HG03139 (cell line): ENCODE measurements around the gene CATSPERD.
A peak's percentile ranks its signal among the peaks of the same experiment; 100 is the strongest.

Experiments
- ATAC-seq: cut with Tn5 transposase; IDR thresholded peaks from one replicate; pipeline ENCODE4 v1.9.1; 2021; ENCODE audit not compliant: unreplicated experiment

Gene CATSPERD

DNA sequence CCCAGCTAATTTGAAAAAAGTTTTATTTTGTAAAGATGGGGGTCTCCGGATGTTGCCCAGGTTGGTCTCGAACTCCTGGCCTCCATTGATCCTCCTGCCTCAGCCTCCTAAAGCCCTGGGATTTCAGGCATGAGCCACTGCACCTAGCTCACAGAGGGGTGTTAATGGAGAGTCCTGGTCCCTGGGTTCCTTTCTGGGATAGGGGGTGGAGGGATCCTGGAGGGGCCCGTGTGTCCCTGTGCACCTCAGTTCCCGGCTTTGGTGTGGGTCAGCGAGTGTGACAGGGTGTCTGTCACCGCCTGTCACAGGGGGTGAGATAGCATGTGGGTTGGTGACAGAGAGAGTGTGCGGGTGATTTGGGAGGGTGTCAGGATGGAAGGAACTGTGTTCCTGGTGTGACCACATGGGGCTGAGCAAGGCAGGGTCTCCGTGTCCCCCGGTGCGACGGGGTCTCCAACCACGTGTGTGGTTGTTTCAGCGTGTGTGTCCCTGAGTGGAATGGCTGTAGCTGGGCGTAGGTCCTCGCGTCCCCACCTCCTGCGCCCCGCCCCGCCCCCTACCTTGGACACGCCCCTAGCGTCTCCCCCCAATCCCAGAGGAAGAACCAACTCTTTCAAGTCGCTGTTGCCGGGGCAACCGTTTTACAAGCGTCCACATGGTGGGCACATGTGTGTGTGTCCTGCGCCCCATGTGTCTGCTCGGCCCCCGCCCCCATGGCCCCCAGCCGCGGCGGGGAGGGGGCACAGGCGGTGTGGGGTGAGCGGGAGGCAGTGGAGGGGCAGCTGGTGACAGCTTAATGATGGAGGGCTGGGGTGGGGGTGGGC is 81.6 kb downstream of the CATSPERD start:
- no peak for ATAC-seq

DNA sequence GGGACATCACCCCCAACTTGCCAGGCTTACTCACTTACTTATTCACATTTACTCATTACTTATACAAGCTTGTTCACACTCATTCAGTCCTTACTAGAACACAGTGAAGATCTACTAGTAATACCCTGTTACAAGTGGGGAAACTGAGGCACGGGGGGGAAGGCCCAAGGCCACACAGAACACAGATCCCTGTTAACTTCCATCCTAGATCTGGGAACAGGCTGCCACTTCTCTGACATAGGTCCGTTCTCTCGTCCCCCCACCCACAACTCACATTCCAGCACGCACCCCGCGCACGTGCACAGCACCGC is 83.0 kb downstream of the CATSPERD start:
- ATAC-seq, result no peak

DNA sequence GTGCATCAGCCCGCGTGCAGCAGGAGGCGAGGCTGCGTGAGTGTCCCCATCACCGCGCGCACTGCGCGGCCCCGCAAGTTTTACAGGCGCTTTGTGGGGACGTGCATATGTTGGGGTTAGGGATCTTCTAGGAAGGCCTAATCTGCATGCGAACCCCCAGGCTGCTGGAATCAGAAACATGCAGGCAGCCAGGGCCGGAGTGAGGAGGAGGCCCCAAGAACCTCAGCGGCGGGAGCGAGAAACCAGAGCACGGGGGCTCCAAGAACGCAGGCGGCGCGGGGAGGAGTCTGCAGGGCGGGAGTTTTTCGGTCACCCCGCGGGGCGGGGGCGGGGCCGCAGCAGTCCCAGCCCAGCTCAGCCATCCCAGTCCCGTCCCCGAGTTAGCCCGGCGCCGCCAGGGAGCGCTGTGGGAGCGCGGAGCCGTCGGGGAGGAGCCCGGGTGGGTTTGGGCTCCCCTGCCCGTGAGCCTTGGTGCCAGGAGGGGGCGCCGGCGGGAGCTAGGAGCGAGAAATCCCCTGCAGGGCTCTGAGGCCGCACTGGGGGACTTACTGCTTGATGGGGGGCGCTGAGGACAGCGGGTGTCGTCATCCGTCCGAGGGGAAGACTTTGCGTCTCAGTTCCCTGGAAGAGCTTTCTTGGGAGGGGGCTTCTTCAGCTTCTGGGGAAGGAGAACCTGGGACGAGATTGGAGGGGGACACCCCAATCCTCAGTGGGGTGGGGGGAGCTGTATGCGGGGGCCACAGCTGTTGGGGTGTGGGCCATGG is 83.5 kb downstream of the CATSPERD start:
- ATAC-seq, result peak; percentile 76

DNA sequence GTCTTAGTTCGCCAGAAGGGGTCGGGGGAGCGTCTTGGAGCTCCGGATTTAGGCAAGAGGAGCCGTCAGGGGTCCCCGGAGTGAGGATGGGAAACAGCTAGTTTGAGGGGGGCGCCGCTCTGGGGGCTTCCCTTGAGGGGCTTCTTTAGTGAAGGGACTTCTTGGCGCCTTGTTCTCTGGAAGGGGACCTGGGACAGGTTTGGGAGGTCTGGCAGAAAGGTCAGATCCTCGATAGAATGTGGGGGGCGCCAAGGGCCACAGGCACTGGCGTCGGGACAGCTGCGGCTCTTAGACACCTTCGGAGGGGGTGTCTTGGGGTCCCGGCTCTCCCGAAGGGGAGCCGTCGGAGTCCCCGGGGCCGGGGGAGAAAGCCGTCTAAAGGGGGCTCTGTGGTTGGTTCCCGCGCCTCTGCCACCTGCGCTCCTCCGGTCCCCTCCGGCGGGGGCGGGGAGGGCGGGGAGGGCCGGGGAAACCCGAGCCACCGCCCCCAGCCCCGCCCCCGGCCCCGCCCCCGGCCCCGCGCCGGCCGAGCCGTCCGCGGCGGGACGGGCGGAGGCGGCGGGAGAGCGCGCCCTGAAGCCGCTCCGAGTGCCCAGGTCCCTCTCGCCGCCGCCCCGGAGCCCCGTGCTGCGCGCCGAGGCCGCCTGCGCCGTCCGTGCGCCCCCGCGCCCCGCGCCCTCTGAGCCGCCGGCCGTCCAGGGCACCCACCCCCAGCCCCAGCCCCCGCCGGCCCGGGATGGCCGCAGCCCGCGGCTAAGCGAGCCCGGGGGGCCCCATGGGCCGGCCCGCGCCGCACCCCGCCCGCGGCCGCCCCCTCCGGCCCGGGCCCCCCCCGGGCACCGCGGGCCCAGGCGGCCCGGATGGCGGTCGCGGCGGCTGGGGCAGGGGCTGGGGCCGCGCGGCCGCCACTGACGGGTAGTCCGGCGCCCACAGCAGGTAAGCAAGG is 84.4 kb downstream of the CATSPERD start, which contains the start of gene NRTN:
Gene NRTN, plus strand, starts transcription at position 552 of the 946 bp plus-strand sequence. CDS start 19,099 bp downstream, outside the sequence.
- no peak for ATAC-seq

- no peak for ATAC-seq
Measured at GRCh38 chr19:5805462-5806132, 85.2 kb downstream of the CATSPERD start.

DNA sequence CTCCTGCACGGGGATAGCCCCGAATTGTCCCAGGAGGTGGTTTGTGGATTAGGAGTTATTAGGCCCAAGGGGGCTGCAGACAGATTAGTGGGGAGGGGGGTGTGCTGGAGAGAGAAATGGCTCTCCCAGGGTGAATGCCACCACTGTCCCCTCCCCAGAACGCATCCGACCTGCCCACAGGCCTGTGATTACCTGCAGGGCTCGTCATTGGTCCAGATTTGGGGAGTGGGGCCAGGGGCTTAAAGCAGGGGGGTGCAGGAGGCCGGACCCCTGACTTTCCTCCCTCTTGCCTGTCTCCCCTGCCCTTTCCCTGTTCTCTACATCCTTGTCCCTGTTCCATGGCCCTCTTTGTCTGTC is 85.7 kb downstream of the CATSPERD start:
- ATAC-seq, result no peak

DNA sequence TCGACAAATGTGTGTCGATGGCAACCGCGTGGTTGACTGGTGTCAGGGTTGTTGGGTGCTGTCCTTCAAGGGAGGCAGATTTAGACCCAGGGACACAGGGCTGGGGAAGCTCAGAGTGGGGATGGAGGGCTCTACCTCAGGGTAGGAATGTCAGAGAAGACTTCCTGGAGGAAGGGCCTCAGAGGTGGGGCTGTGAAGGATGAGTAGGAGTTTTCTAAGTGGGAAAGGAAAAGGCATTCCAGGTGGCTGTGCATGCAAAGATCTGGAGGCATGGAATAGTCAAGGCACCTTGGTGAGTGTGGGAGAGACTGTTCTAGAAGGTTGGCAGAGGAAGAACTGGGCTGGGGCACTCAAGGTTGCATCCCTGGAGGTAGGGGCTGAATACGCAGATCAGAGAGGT is 86.5 kb downstream of the CATSPERD start:
- ATAC-seq, result no peak

DNA sequence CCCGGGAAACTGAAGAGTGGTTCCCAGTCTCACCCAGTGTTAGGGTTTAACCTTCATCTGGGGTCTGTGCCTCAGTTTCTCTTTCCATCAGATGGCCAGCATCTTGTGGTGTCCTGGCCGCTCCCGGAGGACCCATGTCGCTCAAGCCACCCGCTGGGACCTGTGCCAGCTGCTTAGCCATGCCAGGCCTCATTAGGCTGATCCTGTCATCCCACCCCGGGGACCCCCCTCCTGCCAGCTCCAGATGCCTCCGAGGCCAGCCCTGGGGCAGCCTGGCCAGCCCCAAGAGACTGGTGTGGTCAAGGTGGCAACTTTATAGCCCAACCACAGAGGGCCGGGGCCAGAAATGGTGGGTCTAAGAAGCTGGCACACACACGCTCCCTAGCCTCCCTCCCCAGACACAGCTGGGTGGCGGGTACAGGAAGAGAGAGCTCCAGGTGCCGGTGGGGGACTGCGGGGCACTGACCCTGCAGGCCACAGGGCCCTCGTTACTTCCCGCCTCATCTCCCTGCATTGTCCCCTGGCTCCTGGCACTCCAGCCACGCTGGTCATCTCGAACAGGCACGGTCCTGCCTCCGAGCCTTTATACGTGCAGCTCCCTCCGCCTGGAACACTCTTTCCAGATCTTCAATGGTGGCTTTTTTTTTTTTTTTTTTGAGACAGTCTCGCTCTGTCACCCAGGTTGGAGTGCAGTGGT is 87.8 kb downstream of the CATSPERD start:
- ATAC-seq, result no peak

GRCh38 chr19:5809053-5809452 is 88.6 kb downstream of the CATSPERD start:
- ATAC-seq, result no peak

GRCh38 chr19:5809469-5809868 is 89.0 kb downstream of the CATSPERD start:
- ATAC-seq, result no peak

GRCh38 chr19:5811117-5811516 is 90.7 kb downstream of the CATSPERD start:
- ATAC-seq, result no peak

- no peak for ATAC-seq
Measured at GRCh38 chr19:5814123-5814851, 93.8 kb downstream of the CATSPERD start.

GRCh38 chr19:5814852-5815246 is 94.4 kb downstream of the CATSPERD start:
- ATAC-seq, result no peak

DNA sequence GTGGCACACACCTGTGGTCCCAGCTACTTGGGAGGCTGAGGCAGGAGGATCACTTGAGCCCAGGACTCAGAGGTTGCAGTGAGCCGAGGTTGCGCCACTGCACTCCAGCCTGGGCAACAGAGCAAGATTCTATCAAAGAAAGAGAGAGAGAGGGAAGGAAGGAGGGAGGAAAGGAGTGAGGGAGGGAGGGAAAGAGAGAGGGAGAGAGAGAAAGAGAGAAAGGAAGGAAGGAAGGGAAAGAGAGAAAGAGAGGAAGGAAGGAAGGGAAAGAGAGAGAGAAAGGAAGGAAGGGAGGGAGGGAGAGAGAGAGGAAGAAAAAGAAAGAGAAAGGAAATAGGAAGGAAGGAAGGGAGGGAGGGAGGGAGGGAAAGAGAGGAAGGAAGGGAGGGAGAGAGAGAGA is 96.8 kb downstream of the CATSPERD start:
- ATAC-seq, result no peak

DNA sequence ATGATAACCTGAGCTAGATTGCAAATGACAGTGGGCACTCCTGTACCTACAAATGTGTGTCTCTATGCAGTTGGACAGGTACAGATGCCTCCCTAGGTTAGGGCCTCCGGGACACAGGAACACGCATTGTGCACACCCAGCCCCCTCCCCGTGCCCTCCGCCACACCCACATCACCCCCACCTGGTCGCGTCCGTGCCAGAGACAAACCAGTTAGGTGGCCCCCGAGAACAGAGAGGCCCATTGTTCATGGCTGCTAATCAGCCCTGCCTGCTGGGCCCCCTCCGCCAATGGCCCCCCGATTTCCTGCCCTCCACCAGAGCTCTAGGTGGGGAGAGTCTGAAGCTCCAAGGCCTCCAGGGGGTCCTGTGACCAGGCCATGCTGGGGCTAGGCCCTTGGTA is 98.2 kb downstream of the CATSPERD start:
- ATAC-seq, result no peak

GRCh38 chr19:5820785-5821184 is 100.3 kb downstream of the CATSPERD start:
- no peak for ATAC-seq

- no peak for ATAC-seq
Measured at GRCh38 chr19:5821521-5822180, 101.2 kb downstream of the CATSPERD start.

GRCh38 chr19:5822181-5822844 is 101.9 kb downstream of the CATSPERD start:
- no peak for ATAC-seq
